B cell (primary cell): ENCODE data around the gene UBN1. TPM values are rescaled to one million over a fixed set of nuclear protein-coding genes. Genes with fewer than 3 reads are reported as not detected.

Source experiments
- ATAC-seq: fragments of 200-7000 bp; cut with Tn5 transposase; one replicate; pipeline ENCODE4 v1.10.0; 2021; ENCODE audit warnings: low read depth, mild to moderate bottlenecking, moderate number of reproducible peaks, moderate library complexity
- CTCF ChIA-PET: fragments of 350-600 bp; sonication (Branson Sonifier 250); formaldehyde crosslinking; loops from one replicate; lab custom pipeline; 2021; ENCODE audit warnings: antibody characterized with exemption, inconsistent platforms; lab: Charles Lee
- POLR2A ChIA-PET: fragments of 350-600 bp; sonication (Branson Sonifier 250); formaldehyde crosslinking; loops from one replicate; lab custom pipeline; 2021; ENCODE audit warnings: antibody characterized with exemption; lab: Charles Lee
- DNase-seq: peaks from one replicate; pipeline ENCODE4 v3.0.0; 2013
- H2AFZ ChIP-seq: 2 replicates; pipeline ENCODE4 v1.6.1; 2012; ENCODE audit warnings: mild to moderate bottlenecking, low read depth, low read length; ENCODE audit not compliant: insufficient read depth, poor library complexity, severe bottlenecking
- H3K27ac ChIP-seq, 2 donors: 1 replicate in 1 of 2; 2 replicates in 1 of 2; pipeline ENCODE4 v1.5.1; 2012 to 2013; ENCODE audit warnings: low read length in 2 of 2, mild to moderate bottlenecking in 2 of 2, moderate library complexity in 1 of 2
- H3K27me3 ChIP-seq, 4 experiments: fragments of 200-600 bp in 1 of 4; sonication (generic) in 1 of 4; replicated peaks in 1 of 4; 1 replicate in 2 of 4; 2 replicates in 2 of 4; pipeline versions ENCODE4 v1.6.1 to v1.7.0; 2013 to 2016; ENCODE audit warnings: low read length in 3 of 4, mild to moderate bottlenecking in 2 of 4, mixed read lengths in 1 of 4, moderate library complexity in 1 of 4; ENCODE audit not compliant: insufficient read depth in 4 of 4, control insufficient read depth in 3 of 4; ENCODE audit errors: control extremely low read depth in 1 of 4
- H3K36me3 ChIP-seq, 2 experiments: replicated peaks in 1 of 2; 1 replicate in 1 of 2; 2 replicates in 1 of 2; pipeline versions ENCODE4 v1.6.1 to v1.7.1; 2013; ENCODE audit warnings: low read length in 1 of 2; ENCODE audit not compliant: insufficient read depth in 2 of 2, control insufficient read depth in 1 of 2; ENCODE audit errors: control extremely low read depth in 1 of 2, extremely low read depth in 1 of 2
- H3K4me1 ChIP-seq, 2 donors: fragments of 200-600 bp in 1 of 2; sonication (generic) in 1 of 2; 1 replicate in 1 of 2; 2 replicates in 1 of 2; pipeline versions ENCODE4 v1.5.1 to v1.6.1; 2013 to 2017; ENCODE audit warnings: low read length in 2 of 2; ENCODE audit not compliant: control insufficient read depth in 2 of 2, insufficient read depth in 2 of 2
- H3K4me2 ChIP-seq: replicated peaks from 2 replicates; pipeline ENCODE3; 2012; ENCODE audit warnings: mild to moderate bottlenecking, low read depth, low read length; ENCODE audit not compliant: poor library complexity, severe bottlenecking
- H3K4me3 ChIP-seq, 5 experiments: fragments of 200-600 bp in 1 of 5; sonication (generic) in 1 of 5; 1 replicate in 3 of 5; 2 replicates in 2 of 5; pipeline versions ENCODE4 v1.5.1 to v1.7.0; 2011 to 2016; ENCODE audit warnings: low read length in 4 of 5, mild to moderate bottlenecking in 4 of 5, low read depth in 2 of 5, control low read depth in 1 of 5, moderate library complexity in 1 of 5; ENCODE audit not compliant: insufficient read depth in 1 of 5; ENCODE audit errors: control extremely low read depth in 1 of 5, extremely low read depth in 1 of 5
- H3K79me2 ChIP-seq: fragments of 200-600 bp; sonication (generic); one replicate; pipeline ENCODE4 v1.6.0; 2016; ENCODE audit warnings: low read length; ENCODE audit not compliant: control insufficient read depth, insufficient read depth
- H3K9ac ChIP-seq: fragments of 200-600 bp; sonication (generic); 2 replicates; pipeline ENCODE4 v1.6.1; 2017; ENCODE audit warnings: mild to moderate bottlenecking, low read length, moderate library complexity
- H3K9me3 ChIP-seq, 3 donors: one replicate each; pipeline versions ENCODE4 v1.6.1 to v1.7.1; 2013; ENCODE audit warnings: low read length in 2 of 3; ENCODE audit not compliant: control insufficient read depth in 2 of 3, insufficient read depth in 1 of 3; ENCODE audit errors: control extremely low read depth in 1 of 3
- H4K20me1 ChIP-seq: 2 replicates; pipeline ENCODE4 v1.6.0; 2012; ENCODE audit warnings: mild to moderate bottlenecking, low read length; ENCODE audit not compliant: insufficient read depth, control insufficient read depth, poor library complexity, severe bottlenecking
- H3K27ac Mint-ChIP-seq: one replicate; pipeline ENCODE4 v1.8.0; 2021; ENCODE audit warnings: mixed read lengths
- H3K27me3 Mint-ChIP-seq: one replicate; pipeline ENCODE4 v1.8.0; 2021; ENCODE audit warnings: mixed read lengths
- H3K4me1 Mint-ChIP-seq: one replicate; pipeline ENCODE4 v1.8.0; 2021; ENCODE audit warnings: mixed read lengths
- H3K4me3 Mint-ChIP-seq: one replicate; pipeline ENCODE4 v1.8.0; 2021; ENCODE audit warnings: mixed read lengths
- H3K9me3 Mint-ChIP-seq: one replicate; pipeline ENCODE4 v1.8.0; 2022; ENCODE audit warnings: mixed read lengths; ENCODE audit not compliant: insufficient read depth
- CTCF ChIP-seq: fragments of 200-600 bp; IDR thresholded peaks from one replicate; pipeline ENCODE4 v1.8.0; 2022; ENCODE audit warnings: antibody characterized with exemption, mild to moderate bottlenecking
- EZH2 ChIP-seq: IDR thresholded peaks from 2 replicates; pipeline ENCODE4 v1.6.1; 2012; ENCODE audit warnings: borderline replicate concordance, low read depth, mild to moderate bottlenecking, moderate library complexity, low read length; ENCODE audit not compliant: insufficient read depth, poor library complexity, severe bottlenecking
- WGBS: methylation state at CpG from one replicate; pipeline ENCODE4 v1.1.5; 2013; ENCODE audit warnings: missing lambda C conversion rate; ENCODE audit not compliant: insufficient coverage; 5-methylcytosine and 5-hydroxymethylcytosine counted together
- intact Hi-C: fragments of 100-400 bp; cut with micrococcal nuclease; formaldehyde crosslinking; loops from one replicate; pipeline ENCODE4 v1.10.0; 2022
- polyA plus RNA-seq: library from polyadenylated mRNA; depleted of rRNA; stranded (reverse); fragments of >200 nt; gene quantifications from 2 replicates; pipeline ENCODE4 v1.2.3, GENCODE V29; 2012
- total RNA-seq, 2 donors: library from RNA; stranded (reverse); fragments of 120-200 nt in 1 of 2; gene quantifications; 1 replicate in 1 of 2; 2 replicates in 1 of 2; pipeline versions ENCODE4 v1.2.3 to v1.2.4, GENCODE V29; 2013 to 2022

UBN1 gene
- total and polyA plus RNA-seq, 2 donors (not counting 1 experiment from before 2014, with no cell fraction given): 16.6 to 38.1 TPM

DNA sequence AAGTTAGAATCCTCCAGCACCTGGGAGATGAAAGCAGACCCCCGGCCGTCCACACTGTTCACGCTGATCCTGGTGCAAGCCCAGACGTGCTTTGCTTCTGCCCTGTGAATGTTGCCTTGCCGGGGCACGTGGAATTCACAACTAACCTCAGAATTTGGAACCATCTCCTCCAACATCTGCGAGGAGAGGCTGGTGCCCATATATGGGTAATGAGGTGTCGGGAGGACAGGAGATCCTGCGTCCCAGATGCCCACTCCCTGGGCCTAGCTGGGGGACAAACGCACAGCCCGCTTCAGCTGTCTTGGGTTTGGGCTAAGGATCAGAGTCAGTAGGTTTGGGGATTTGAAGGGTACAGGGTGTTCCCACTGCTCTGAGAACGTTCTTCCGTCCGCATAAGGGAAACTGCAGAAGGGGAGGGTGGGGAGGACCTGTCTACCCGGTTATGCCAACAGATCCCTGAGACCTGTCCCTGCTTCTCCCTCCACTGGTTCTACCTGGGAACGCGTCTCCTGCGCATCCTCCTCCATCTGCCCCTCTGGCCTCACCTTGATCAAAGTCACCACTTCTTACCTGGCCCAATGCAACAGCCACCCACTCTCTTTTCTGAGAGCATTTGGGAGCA is 75.6 kb downstream of the UBN1 start:
- H3K9me3 Mint-ChIP-seq: peaks cover 5% of the 10 kb centered on the region
- Histone ChIP-seq H3K9me3 (peaks cover 0 to 21% (median 13%) of the 10 kb centered on the region in 3 donors), H3K9ac (no peak overlapping the region), H3K4me2 (no peak overlapping the region), H4K20me1 (no peaks in the 10 kb centered on the region), H2AFZ (no peak overlapping the region), H3K79me2 (no peaks in the 10 kb centered on the region), H3K4me3 (no peak overlapping the region), H3K27me3 (peaks cover 0 to 7% (median 0%) of the 10 kb centered on the region in 4 experiments), H3K36me3 (no peaks in the 10 kb centered on the region), H3K27ac (no peak overlapping the region), H3K4me1 (no peaks in the 10 kb centered on the region)
- no peaks in the 10 kb centered on the region for H3K4me1 Mint-ChIP-seq
- H3K27me3 Mint-ChIP-seq: peaks cover 3% of the 10 kb centered on the region
- POLR2A ChIA-PET: no interaction called here
- H3K4me3 Mint-ChIP-seq: no peak overlapping the region
- no peak for DNase-seq
- TF ChIP-seq EZH2 (no peak), CTCF (no peak)
- no peak overlapping the region for H3K27ac Mint-ChIP-seq
- CTCF ChIA-PET: interaction anchor here (1.1 kb wide), 1 partner anchor 982 kb away, joined by 4 read pairs; no protein-coding TSS in a partner anchor
- ATAC-seq: no peak
- 87% methylated on average over 13 of the region's 18 CpGs for WGBS
- intact Hi-C loops: no loop called here

GRCh38 chr16:4923853-4924252 is 76.6 kb downstream of the UBN1 start:
- no peak overlapping the region for H3K27ac Mint-ChIP-seq
- peaks cover 5% of the 10 kb centered on the region for H3K9me3 Mint-ChIP-seq
- ATAC-seq (no peak), DNase-seq (no peak)
- H3K4me1 Mint-ChIP-seq: no peaks in the 10 kb centered on the region
- H3K27me3 Mint-ChIP-seq: no peaks in the 10 kb centered on the region
- no peaks in the 10 kb centered on the region for H3K79me2 ChIP-seq
- H3K4me3 ChIP-seq: no peak overlapping the region
- no peak overlapping the region for H3K9ac ChIP-seq
- 91% methylated on average over 3 of the region's 6 CpGs for WGBS
- no peak overlapping the region for H2AFZ ChIP-seq
- H3K4me3 Mint-ChIP-seq: no peak overlapping the region
- H3K4me2 ChIP-seq: no peak overlapping the region
- H3K27me3 ChIP-seq: peaks cover 0 to 7% (median 0%) of the 10 kb centered on the region in 4 experiments
- no peaks in the 10 kb centered on the region for H4K20me1 ChIP-seq
- no peaks in the 10 kb centered on the region for H3K4me1 ChIP-seq
- TF ChIP-seq EZH2 (no peak), CTCF (no peak)
- CTCF ChIA-PET: no interaction called here
- POLR2A ChIA-PET: no interaction called here
- no peak overlapping the region for H3K27ac ChIP-seq
- H3K36me3 ChIP-seq: no peaks in the 10 kb centered on the region
- H3K9me3 ChIP-seq: peaks cover 0 to 28% (median 13%) of the 10 kb centered on the region in 3 donors
- intact Hi-C loops: no loop called here
